Activated CD4-positive, CD25-positive, alpha-beta regulatory T cell (primary cell): ENCODE measurements around the gene FDX2.

Source experiments
- DNase-seq, 4 experiments: peaks; one replicate each; lab custom pipeline; 2025; lab: John Stamatoyannopoulos, UW

The FDX2 gene

GRCh38 chr19:10332965-10333757 lies 17.3 kb upstream of the FDX2 start, which contains the start of gene RAVER1:
Gene RAVER1, minus strand, starts transcription at chr19:10333529. Its CDS starts 22 bp downstream, at chr19:10333507.
- DNase-seq = peak; percentile 93 to 96 (median 96)

- DNase-seq = no peak
Observed at GRCh38 chr19:10332158-10332964, 16.5 kb upstream of the FDX2 start.

- DNase-seq = no peak
Observed at GRCh38 chr19:10329555-10329954, 13.7 kb upstream of the FDX2 start.

- no peak for DNase-seq
Observed at GRCh38 chr19:10328558-10329429, 13.0 kb upstream of the FDX2 start.

- no peak for DNase-seq
Observed at GRCh38 chr19:10327793-10328192, 12.0 kb upstream of the FDX2 start.

GRCh38 chr19:10325732-10326131 lies 9.9 kb upstream of the FDX2 start:
- no peak for DNase-seq

DNA sequence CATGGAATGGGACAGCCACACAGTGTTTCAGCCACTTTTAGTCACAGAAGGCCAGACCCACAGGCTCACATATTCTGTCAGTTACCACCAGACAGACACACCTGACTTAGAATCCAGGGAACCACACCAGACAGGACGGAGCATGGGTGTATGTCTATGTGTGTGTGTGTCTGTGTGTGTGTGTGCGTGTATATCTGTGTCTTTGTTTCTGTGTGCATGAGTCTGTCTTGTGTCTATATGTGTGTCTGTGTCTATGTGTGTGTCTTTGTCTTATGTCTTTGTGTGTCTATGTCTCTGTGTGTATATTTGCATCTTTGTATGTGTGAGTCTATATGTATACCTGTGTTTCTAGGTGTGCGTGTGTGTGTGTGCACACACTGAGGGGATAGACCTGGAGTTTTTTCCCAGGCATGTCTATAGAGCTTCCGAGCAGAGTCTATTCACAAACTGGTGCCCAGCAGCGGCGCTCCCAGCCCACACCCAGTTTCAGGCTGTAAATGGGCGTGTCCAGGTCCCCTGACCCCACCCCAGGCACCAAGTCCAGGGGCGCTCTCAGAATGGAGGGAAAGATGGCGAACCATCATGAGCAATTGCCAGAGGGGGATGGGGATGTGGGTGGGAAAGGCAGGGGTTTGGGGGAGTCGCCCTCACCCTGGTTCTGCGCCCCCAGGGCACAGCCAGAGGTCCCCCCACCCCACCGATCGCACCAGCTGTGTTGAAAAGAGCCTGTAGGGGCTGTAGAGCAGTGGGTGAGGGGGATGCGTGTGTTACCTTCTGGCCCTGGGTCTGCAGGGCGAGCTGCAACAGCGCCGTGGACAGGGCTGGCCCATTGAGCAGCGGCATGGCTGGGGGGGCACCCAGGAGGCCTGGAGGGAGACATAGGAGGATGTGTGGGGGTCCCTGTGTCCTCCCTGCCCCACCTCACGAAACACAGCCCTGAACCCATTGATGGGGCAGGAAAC lies 6.3 kb upstream of the FDX2 start:
- no peak for DNase-seq

GRCh38 chr19:10321417-10321797 lies 5.6 kb upstream of the FDX2 start:
- no peak for DNase-seq

GRCh38 chr19:10320602-10321416 lies 5.0 kb upstream of the FDX2 start:
- DNase-seq = no peak

DNA sequence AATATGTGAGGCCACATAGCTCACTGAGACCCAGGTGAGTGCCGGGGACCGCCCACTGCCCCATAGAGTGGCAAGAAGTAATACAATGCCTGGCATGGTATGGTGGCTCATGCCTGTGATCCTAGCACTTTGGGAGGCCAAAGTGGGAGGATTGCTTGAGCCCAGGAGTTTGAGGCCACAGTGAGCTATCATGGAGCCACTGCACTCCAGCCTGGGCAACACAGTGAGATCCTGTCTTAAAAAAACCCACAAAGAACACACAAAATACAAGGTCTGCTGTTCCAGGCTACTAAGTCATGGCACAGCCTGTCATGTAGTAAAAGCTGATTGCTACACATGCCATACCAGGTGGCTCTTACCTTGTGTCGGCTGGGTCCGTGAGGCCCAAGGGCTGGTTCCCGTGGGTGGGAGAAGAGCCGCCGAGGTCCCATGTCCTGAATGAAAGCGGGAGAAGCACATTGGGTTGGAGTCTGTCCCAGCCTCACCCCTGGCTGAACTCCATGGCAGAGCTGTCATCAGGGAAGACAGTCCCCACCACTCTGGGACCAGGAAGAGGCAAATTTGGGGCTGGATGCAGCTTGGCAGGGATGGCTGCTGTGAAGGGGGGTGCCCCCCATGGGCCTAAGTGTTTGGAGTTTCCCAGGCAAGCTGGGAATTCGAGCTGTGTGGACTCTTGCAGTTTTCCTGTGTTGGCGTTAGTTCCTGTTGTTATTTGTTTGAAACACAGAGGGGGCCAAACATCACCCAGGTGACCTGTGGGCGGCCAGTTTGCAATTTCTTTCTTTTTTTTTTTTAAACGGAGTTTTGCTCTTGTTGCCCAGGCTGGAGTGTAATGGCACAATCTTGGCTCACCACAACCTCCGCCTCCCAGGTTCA lies 3.2 kb upstream of the FDX2 start:
- no peak for DNase-seq

DNA sequence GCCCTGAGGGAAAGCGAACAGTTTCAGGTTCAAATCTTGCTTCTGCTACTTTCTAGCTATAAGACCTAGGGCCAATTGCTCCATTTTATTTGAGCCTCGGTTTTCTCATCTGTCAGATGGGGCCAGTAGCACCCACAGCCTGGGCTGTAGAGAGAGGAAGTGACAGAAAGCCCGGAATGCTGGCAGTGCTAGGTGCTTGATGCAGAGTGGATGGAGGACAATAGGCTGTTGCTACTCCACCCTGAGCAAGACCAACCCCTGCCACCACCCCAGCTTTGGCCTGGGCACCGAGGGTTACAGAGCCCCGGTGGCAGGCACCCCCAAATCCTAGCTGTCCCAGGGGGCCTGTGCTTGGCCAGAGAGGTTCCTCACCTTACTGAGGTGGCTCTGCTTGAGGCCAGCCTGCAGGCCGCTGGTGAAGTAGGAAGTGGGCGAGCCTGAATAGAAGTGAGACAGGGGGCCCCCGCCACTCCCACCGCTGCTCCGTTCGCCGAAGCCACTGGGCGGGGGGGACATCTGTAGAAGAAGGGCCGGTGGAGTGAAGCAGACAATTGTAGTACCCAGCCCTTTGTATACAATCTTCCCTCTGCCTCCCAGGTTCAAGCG lies 2.1 kb upstream of the FDX2 start:
- no peak for DNase-seq

- DNase-seq = no peak
Observed at GRCh38 chr19:10317045-10317856, 1.4 kb upstream of the FDX2 start.

DNA sequence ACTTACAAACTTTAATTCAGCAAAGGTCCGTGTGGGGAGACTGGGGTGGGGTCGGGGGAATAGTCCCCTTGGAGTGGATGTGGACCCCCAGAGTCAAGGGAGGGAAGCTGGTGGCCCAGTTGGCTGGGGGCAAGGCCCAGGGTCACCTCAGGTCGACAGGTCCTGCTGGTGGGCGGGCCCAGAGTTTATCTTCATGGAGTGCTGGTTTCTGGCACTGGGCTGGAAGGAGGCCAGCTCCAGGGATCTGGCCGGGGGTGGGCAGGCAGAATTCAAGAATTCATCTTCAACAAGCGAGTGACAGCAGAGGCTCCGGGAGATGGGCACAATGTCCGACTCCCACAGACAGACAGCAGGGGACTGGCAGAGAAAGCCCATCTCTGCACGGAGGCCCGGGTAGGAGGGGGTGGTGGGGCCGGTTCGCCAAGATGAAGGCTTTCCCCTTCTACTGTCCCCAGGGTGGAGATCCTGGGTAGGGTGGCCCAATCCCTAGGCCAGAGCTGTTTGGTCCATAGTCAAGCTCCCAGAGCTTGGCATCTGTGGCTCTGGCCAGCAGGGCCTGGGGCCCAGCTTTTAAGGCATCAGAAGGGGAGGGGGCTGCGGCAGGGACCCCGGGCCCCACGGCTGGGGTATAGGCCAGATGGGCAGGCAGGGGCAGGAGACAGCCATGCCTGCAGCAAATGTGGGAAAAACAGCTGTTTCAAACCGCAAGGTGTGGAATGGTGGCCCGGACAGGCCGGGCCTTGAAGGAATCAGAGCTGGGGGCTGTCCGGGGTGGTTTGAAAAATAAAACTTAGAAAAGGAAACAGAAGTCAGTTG lies 622 bp upstream of the FDX2 start:
- DNase-seq = no peak

DNA sequence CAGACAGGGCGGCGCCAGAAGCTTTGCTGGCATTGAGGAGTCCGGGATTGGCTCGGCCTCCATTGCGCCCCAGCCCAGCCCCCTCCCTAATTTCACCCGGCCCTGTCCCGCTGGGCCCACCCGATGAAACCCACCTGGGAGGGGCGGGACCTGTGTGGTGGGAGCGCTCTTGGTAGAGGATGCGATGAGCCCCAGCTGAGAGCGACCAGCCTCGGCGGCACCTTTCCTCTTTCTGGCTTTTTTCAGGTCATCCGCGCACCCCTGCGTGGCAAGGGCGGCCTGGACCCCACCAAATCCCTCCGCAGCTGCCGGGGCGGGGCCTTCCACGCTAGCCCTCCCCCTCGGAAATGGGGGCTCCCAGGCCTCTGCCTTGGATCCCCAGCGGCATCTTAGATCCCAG lies 6.4 kb downstream of the FDX2 start, which contains the start of gene ZGLP1:
Gene ZGLP1 (minus strand): TSS at position 393 of the 400 bp plus-strand sequence.
- DNase-seq = no peak

DNA sequence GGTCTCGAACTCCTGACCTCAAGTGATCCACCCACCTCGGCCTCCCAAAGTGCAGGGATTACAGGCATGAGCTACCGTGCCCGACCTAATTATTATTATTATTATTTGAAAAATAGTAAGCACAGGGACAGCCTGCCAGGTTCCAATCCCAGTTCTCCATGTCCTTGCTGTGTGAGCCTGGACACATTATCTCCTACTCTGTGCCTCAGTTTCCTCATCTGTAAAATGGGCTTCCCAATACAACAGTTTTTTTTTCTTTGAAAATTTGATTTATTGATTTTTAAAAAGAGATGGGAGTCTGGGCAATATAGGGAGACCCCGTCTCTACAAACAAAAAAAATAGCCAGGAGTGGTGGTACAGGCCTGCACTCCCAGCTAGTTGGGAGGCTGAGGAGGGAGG lies 9.5 kb downstream of the FDX2 start:
- no peak for DNase-seq

- DNase-seq = no peak
Observed at GRCh38 chr19:10305139-10305806, 10.5 kb downstream of the FDX2 start.
